Measurements from ENCODE around the gene ADAM15.

The ADAM15 gene

GRCh38 chr1:155073377-155074242, 22.5 kb downstream of the ADAM15 start:
- no peak for DNase-seq

GRCh38 chr1:155075535-155075934, 24.4 kb downstream of the ADAM15 start:
- peak; percentile 33 to 70 (median 45) for DNase-seq

- DNase-seq: no peak
These were observed 25.3 kb downstream of the ADAM15 start for GRCh38 chr1:155076371-155076770.

- DNase-seq: peak in 1 of 3 experiments; percentile 55
These were observed 26.2 kb downstream of the ADAM15 start for GRCh38 chr1:155077346-155077745.

GRCh38 chr1:155077758-155078445, 26.8 kb downstream of the ADAM15 start:
- DNase-seq: peak in 2 of 3 experiments; percentile 29 to 47

GRCh38 chr1:155078469-155079209, 27.5 kb downstream of the ADAM15 start, which contains the start of gene EFNA3:
EFNA3 (plus strand) TSS chr1:155078837; CDS start chr1:155078942, 105 bp downstream.
- DNase-seq: peak; percentile 81 to 92 (median 82)

GRCh38 chr1:155079210-155079486, 28.0 kb downstream of the ADAM15 start:
- DNase-seq: peak in 1 of 3 experiments; percentile 43

GRCh38 chr1:155079487-155080311, 28.6 kb downstream of the ADAM15 start:
- peak in 2 of 3 experiments; percentile 65 to 66 for DNase-seq

GRCh38 chr1:155080312-155081228, 29.5 kb downstream of the ADAM15 start:
- peak; percentile 91 to 98 (median 93) for DNase-seq

- peak; percentile 44 to 83 (median 76) for DNase-seq
These were observed 30.6 kb downstream of the ADAM15 start for GRCh38 chr1:155081472-155082300.

GRCh38 chr1:155082301-155083051, 31.4 kb downstream of the ADAM15 start:
- DNase-seq: peak in 2 of 3 experiments; percentile 62 to 73

GRCh38 chr1:155083052-155083541, 32.0 kb downstream of the ADAM15 start:
- DNase-seq: no peak

- DNase-seq: peak in 2 of 3 experiments; percentile 40 to 58
These were observed 33.0 kb downstream of the ADAM15 start for GRCh38 chr1:155083865-155084721.

GRCh38 chr1:155084722-155085503, 33.8 kb downstream of the ADAM15 start:
- DNase-seq: peak; percentile 96 to 99 (median 99)

GRCh38 chr1:155085504-155086127, 34.5 kb downstream of the ADAM15 start:
- DNase-seq: peak; percentile 45 to 64 (median 54)

GRCh38 chr1:155086128-155086741, 35.1 kb downstream of the ADAM15 start:
- DNase-seq: peak; percentile 62 to 74 (median 68)
